Measurements from ENCODE around the gene FBLIM1.

FBLIM1 gene

DNA sequence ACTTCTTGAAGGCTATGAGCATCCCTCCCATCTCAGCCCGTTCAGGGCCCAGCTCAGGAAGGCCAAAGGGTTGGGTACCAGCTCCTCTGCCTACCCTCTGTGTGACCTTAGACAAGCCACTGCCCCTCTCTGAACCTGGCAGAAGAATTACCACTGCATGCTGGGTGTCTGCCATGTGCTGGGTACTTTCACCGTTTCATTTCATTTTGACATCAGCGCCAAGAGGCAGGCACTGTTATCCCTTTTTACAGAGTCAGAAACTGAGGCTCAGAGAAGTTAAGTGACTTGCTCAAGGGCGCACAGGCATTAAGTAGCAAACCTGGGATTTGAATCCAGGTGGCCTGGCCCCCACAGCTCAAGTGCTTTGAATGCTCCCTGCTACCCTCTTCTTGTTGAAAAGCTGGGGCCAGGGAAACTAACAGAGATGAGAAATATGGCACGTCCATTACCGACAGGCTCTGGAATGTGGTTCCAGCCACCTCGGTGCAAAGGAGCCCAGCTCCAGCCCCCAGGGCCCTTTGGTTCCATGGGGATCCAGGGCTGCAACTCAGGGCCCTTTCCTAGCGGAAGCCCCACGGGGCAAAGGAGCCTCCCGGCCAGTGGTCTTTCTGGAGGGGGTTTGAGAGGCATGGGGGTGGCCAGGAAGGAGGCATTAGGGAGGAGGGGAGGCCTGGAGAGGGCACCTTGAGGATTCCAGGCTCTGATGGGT, 9.8 kb upstream of the FBLIM1 start:
- no peak for DNase-seq

DNA sequence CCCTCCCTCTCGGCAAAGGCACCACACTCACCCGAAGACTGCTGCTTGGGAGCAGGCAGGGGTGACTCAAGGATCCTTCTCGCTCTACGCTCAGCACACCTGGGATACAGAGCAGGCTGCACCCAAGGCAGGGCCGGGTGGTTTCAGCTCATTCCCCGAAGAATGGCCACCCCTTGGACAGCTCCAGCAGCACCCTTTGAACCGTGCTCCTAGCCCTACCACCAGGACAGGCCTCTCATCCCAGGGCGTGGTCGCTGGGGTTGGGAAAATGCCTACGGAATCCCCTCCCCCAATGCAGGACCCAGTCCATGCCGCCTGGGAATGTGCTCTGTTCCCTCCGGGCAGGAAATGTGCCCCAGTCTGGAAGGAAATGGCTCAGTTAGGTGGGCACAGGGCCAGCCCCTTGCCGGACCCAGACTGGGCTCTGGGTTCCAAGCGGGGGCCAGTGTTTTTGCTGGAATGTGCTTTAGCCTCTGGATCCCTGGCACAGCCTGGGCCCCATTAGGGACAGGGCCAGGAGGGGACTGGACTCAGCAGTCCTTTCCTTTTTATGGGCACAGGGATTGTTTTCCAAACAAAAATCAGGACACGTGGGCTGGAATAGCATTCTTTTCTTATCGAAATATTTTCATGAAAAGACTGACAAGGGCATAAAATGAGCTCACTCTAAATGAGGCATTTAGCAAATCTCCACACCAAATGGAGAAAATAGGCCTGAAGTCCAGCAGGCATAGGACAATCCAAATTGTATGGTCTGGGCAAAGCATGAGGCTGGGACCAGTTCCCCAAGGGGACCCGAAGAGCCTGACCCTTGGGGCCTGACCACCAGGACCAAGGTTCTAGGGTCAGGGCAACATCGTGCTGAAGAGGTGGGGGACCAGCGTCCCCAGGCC, 8.9 kb upstream of the FBLIM1 start:
- no peak for DNase-seq

DNA sequence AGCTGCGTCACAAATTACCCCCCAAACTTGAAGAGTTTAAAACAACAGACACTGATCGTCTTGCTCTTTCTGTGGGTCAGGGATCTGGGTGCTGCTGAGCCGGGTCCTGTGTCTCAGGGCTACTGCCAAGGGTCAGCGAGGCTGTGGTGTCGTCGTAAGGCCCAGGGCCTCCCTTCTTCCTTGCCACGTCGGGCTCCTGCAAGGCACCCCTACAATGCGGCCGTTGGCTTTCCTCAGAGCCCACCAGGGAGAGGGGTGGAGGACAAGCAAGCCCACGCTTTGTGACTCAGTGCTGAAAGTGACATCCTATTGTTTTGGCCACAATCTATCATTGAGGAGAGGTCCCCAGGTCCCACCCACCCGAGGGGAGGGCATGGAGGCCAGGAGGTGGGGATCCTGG, 7.7 kb upstream of the FBLIM1 start:
- no peak for DNase-seq

DNA sequence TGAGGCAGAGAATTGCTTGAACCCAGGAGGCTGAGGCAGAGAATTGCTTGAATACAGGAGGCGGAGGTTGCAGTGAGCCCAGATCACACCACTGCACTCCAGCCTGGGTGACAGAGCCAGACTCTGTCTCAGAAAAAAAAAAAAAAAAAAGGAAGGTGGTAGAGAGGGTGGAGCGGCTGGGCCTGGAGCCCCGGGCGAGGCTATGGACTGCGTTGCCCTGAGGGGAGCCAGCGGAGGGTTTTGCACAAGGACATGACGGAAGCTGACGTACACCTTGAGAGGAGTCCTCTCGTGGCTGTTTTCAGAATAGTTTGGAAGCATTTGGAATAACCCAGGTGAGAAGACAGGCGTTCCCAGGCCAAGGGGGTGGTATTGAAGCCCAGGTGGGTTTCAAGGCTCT, 6.9 kb upstream of the FBLIM1 start:
- no peak for DNase-seq

DNA sequence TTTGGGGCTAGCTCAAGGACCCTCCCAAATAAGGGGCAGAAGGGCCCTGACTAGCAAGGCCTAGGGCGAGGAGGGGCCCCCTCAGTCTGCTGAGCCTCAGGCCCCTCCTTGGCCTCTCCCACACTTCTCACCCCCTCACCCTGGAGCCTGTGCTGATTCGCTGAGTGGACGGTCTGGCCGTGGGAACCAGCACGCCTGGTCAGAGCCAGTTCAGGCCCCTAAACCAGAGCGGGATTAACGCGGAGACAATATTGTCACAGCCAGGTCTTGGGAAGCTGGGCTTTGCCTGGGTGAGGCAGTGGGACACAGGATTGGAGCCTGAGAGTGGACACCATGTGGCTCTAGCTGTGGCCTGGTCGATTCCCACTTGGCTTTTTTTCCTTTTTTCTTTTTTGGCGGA, 4.8 kb upstream of the FBLIM1 start:
- no peak for DNase-seq

DNA sequence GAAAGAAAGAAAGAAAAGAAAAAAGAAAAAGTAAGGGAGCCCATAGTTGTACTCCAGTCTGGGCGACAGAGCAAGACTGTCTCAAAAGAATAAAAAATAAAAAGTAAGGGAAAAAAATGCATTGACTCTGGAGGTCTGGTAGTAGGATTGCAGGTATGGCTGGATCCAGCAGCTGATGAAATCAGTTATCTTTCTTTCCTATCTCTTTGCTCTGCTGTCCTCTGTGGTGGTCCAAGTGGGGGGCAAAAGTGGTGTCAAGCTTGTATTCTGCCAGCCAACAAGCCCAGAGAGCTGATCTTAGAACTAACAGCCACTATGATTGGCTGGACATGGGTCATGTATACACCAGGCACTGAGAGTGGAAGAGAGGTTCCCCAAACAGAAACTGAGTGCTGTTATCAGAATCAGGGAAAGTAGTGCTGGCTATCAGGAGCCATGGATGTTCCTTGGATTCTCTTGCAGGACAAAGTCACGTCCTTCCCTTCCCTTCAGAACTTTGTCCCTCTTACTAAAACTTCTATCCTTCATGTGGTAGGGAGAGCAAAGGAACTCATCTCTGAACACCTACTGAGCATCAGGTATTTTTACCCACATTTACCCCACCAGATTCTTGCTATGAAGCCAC, 3.5 kb upstream of the FBLIM1 start:
- DNase-seq, result no peak

DNA sequence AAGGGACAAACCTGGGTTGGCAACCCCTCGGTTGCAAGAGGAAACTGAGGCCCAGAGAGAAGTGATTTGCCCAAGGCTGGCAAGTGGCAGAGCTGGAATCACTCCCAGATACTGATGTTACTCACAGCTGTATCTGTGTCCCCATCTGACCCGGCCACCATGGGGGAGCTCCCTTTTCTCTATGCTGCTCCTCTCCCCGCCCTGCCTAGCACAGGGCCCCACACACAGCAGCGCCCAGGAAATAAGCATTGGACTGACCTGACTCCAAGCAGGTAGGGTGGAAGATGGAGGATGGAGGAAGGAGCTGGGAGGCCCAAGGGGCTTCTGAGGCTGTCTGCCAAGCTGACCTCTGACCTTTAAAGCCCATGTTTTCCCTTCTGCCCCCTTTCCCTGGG, 3.0 kb upstream of the FBLIM1 start:
- no peak for DNase-seq

DNA sequence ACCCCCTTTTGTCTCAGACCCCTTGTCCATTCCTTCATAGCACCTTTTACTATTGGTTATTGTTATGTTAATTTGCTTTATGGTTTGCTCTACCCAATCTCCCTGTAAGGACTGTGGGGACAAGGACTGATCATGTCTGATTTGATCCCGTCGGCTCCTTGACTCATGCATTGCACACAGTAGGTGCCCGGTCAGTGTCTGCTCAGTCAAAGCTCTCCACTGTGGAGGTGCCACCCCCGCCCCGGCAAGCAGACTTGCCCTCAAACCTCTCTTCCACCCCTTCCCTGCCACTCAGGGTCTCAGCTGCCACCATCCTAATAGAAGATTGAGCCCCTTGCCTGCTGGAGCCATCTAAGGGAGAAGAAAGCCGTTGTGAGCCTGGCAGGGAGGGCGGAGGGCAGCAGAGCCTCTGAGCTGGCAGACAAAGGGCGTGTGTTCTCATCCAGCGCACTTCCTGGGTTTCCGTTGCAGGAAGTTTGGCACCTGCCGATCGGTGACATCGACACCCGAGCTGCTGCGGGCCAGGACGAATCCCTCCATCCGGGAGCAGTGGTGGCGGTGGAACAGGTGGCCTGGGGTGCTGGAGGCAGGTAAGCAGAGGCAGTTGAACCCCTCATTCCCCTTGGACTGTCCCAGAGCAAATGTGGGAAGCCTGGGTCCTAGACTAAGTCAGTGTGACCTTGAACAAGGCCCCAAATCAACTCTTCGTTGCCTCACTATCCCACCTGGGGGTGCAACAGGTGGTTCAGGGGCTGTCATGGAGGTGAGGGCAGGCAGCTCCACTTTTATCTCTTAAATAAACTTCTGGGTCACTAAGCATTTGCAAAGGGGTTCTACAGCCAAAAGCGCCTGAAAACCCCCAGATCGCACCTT, 2.2 kb upstream of the FBLIM1 start:
- DNase-seq, result peak; percentile 29

DNA sequence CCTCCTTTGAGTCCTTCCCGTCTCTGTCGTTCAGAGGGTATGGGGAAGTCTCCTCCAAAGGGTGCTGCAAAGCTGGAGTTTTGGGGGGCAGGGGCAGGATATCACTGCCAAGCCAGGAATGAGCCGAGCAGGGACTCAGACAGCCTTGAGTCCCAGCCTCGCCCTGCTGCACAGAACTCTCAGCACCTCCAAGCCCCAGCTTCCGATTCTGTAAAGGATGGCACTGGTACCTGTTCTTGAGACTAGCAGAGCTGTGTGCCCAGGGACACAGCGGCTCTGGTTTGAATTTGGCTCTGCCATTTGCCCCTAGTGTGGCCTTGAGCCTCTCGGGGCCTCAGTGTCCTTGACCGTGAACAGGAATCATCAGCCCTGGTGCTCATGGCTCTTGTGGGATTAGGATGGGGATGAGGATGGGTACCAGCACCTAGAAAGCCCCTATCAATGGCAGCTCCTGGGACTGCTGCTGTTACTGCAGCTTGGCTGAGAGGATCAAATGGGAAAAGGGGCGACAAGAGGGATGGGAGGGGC, 1.5 kb upstream of the FBLIM1 start:
- no peak for DNase-seq

DNA sequence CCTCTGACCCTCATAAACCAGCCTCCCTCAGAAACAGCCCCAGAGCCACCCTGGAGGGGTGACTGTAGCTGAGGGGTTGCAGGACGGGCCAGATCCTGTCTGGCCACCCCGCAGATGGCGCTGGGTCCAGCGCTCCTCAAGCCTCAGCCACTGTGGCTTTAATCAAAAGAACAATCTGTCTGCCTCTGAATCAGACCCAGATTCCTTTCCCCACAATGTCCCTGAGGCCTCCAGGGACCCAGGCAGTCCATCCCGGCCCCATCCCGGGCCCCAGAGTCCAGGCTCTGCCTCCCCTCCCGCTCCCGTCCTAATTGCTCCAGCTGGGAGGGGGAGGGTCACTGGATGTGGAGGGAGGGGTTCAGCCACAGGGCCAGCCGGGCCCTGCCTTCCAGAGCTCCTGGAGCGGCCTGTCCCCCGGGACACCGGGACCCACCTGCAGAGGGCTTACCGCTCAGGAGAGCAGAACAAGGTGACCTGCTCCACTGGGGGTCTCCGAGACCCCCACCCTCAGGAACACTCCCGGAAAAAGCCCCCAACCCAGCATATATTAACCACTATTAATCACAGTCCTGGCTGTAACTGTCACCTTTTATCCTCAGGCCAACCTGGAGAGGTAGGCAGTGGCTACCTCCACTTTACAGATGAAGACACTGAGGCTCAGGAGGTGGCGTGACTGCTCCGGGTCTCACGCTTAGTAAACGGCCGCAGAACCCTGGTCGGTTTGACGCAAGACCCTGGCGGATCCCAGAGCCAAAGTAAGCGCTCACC, 836 bp upstream of the FBLIM1 start:
- DNase-seq, result no peak

DNA sequence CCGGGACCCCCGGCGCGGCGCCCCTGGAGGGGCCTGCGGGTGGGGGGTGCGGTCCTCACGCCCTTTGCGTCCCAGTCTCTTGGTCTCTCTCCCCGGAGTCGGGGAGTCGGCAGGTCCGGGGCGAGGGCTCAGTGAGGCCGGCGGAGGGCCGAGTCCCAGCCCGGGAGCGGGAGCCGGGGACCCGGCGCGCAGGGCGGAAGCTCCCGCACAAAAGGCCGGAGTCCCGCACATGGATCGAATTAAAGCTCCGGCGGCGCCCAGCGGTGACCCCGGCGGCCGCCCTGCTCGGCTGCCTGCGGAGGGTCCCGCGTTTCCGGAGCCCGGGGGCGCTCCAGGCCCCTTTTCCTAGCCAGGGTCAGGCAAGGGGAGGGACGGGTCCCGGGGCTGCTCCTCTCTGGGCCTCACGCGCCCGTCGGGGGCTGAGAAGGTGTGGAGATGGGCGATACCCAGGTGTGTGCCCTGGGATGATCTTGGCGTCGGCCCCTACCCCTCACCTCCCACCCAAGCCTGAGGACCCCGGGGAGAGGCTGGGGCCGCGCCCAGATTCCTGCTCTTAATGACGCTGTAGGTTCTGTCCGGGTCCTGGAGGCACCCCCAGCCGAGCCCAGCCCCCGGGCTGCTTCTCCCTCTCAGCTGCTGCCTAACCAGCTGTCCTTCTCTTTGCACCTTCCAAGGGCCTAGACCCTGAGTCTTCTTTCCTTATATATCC, 512 bp downstream of the FBLIM1 start:
- no peak for DNase-seq

DNA sequence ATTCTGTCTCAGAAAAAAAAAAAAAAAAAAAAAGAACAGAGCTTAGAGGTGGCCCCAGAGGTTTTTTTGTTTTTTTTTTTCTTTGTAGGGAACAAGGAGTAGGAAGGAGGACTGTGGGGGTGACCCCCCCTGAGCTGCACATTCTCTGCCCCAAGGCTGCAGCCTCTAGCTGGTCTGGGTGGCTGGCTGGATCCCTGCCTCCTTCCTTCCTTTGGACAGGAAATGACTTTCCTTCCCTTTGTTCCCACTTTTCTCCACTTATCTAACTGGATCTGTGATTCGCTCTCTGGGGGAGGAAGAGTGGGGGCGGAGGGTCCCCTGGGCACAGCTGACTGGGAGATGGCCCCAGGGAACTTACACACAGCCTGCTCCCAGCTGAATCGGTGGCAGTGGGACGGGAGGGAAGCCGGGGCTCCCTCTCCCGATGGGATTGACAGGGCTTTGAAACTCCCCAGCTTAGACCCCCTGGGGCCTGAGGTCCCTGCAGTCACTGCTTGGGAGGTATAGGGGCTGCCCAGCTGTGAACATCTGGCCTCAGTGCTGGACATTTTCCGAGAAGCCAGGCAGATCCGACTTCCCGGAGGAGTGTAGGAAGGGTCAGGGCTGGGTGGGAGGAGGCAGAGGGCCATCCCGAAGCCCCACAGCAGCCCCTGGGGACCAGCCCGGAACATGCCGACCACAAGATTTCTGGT, 2.1 kb downstream of the FBLIM1 start:
- DNase-seq, result no peak

DNA sequence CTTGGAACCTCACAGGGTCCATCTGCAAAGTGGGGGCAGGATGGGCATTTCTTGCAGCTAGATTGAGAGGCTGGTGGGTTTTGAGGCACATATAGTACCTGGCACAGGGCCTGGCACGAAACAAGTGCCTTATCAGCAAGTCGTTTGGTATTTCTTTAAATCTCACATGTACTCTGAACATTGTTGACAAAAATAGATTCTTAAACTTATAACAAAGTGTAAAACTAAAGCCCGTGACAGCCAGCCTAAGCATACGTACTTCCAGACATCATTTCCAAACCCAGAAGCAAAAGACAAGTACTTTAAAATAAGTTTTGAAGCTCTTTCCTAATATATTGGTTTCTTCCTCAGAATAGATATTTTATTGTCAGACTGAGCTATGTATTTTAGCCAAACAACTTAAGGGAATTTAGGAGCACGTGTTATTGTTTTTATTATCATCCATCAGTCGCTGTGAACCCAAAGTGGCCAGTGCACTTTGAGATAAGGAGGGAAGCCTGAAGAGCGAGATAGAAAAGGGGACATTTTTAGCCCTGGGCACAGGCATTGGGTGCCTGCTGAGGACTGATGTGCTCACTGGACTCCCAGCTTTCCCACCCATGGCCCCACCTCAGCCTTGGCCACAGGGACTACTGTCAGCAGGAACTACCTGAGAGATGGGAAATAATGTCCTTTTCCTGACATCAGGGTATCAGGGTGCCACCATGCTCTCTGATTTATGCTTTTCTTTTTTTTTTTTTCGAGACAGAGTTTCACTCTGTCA, 3.0 kb downstream of the FBLIM1 start:
- no peak for DNase-seq

DNA sequence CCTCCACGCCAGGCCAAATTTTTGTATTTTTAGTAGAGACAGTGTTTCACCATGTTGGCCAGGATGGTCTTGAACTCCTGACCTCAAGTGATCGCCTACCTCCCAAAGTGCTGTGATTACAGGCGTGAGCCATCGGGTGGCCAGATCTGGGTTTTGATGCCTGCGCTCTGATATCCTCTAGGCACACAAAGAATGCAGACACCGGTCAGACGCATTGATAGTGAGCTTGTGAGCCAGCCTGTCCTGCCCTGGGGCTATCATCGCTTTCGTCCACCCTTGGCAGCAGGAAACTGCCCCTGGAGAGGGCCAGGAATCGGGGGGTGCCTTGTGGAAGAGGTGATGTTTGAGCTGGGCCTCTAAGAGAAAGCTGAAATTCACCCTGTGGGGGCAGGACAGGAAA, 4.0 kb downstream of the FBLIM1 start:
- no peak for DNase-seq

DNA sequence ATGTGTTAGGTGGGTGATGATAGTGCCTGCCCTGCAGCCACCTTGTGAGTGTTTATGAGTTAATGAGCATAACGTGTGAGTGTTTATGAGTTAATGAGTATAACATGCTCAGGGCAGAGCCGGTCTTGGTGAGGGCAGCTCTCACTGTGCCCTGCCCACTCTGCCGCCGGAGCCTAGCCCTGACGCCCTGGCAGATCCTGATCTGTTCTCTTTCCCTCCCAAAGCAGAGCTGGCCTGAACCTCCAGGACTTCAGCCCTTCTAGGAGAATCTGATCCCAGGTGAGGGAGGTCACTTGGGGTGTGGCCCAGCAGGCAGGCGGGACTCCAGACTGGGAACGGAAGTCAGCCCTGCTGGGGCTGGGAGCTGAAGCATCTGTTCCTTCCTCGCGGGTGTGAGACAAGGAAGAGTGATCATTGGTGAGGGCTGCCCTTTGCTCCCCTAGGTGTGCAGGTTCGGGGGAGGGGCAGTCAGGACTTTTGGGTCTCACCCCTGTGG, 5.7 kb downstream of the FBLIM1 start:
- DNase-seq, result no peak

DNA sequence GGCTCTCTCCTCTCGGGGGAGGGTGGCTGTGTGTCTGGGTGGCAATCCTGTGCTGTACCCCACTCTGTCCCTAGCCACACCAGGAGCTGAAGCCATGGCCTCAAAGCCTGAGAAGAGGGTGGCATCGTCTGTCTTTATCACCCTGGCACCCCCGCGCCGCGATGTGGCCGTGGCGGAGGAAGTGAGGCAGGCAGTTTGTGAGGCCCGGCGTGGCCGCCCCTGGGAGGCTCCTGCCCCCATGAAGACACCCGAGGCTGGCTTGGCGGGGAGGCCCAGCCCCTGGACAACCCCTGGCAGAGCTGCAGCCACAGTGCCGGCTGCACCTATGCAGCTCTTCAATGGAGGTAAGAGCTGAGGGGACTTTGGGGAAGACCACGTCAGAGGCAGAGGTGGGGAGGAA, 6.3 kb downstream of the FBLIM1 start:
- DNase-seq, result no peak

DNA sequence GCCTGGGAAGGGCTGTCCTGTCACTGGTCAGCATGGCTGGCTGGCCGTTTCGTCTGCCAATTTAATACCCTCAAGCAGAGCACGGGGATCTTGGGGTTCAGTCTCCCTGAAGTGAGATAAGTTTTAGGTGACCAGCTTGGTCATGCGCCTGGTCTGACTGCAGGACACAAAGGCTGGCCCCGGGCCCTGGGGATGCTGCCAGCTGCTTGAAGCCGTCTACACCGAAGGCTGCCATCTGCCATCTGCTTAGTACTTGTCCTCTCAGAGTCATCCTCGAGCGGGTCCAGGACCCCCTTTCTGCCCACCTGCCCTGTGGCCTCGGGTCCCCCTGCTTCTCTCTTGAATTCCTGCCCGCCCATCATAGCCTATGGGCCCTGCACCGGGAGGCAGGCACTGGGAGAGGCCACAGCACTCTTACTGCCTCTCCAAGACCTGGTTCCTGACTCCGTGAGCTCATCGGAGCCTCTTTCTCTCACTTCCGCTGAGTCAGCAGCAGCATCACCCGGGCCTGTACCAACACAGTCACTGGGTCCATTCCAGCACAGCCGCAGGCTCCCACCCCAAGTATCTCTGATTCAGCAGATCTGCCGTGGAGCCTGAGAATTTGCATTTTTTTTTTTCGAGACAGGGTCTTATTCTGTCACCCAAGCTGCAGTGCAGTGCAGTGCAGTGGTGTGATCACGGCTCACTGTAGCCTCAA, 7.0 kb downstream of the FBLIM1 start:
- DNase-seq, result no peak

DNA sequence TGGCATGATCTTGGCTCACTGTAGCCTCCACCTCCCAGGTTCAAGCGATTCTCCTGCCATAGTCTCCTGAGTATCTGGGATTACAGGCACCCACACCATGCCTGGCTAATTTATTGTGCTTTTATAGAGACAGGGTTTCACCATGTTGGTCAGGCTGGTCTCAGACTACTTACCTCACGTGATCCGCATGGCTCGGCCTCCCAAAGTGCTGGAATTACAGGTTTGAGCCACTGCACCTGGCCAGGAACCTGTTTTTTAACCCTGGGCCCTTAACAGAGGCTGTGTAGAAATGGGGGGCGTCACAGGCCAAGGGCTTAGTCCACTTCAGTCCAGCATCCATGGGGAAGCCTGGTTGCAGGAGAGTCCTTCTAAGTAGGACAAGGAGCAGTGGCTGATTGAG, 9.3 kb downstream of the FBLIM1 start:
- DNase-seq, result no peak

DNA sequence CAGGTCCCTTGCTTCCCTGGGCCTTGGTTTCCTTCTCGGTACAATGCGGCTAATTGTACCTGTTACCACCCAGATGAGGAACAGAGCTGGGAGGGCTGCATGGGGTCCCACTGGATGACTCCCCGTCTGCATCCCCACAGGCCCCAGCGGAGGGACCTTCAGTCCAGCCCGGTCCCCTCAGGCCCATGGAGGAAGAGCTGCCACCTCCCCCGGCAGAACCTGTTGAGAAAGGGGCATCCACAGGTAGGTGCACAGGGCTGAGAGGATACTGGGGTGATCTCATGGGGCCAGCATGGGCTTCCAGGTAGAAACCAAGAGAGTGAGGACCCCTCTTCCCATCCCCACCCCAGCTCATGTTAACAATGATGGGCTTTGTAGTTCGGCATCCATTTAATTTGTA, 9.8 kb downstream of the FBLIM1 start:
- DNase-seq, result no peak
